HG02798 (cell line): Measurements from ENCODE around the gene ABCG1.
A peak's percentile ranks its signal among the peaks of the same experiment; 100 is the strongest.
"Not testable (repeated sequence)": the region's sequence is repeated elsewhere in the genome, so short reads cannot be mapped to it uniquely, and the experiment has no call there.

ENCODE experiments used
- ATAC-seq: cut with Tn5 transposase; IDR thresholded peaks from one replicate; pipeline ENCODE4 v1.9.1; 2021; ENCODE audit warnings: mild to moderate bottlenecking; ENCODE audit not compliant: unreplicated experiment, poor library complexity

ABCG1 gene

DNA sequence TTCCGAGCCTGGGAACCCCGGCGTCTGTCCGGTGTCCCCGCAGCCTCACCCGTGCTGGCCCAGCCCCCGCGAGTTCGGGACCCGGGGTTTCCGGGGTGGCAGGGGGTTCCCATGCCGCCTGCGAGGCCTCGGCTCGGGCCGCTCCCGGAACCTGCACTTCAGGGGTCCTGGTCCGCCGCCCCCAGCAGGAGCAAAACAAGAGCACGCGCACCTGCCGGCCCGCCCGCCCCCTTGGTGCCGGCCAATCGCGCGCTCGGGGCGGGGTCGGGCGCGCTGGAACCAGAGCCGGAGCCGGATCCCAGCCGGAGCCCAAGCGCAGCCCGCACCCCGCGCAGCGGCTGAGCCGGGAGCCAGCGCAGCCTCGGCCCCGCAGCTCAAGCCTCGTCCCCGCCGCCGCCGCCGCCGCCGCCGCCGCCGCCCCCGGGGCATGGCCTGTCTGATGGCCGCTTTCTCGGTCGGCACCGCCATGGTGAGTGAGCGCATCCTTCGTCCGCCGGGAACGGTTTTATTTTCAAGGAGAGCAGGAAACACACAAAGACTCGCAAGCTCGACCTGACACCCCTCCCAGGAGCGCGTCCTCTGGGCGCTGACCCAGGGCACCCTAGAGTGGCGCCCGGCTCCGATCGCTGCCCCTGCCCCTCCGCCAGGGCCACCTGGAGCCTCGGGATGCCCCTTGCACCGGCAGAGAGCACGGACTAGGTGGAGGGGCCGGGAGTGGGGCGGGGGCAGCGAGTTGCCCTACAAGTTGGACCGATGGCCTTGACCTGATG lies at the start of gene ABCG1:
Gene ABCG1 (plus strand): TSS at position 305 of the 770 bp plus-strand sequence. CDS start 123 bp downstream, at position 428.
- ATAC-seq, result no peak

DNA sequence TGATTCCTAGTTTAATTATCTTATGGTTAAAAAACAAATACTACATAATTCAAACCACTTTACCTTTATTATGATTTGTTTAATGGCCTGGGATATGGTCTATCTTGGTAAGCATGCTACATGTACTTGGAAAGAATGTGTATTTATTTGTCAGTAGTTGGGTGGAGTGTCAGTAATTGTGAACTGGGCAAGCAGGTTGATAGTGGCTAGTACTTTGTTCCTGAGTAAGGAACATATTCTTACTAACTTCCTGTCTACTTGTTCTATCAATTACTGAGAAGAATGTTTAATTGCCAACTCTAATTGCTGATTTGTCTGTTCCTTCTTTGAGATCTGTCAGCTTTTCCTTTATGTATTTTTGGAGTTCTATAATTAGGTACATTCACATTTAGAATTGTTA lies 49.2 kb upstream of the ABCG1 start:
- ATAC-seq, result no peak

DNA sequence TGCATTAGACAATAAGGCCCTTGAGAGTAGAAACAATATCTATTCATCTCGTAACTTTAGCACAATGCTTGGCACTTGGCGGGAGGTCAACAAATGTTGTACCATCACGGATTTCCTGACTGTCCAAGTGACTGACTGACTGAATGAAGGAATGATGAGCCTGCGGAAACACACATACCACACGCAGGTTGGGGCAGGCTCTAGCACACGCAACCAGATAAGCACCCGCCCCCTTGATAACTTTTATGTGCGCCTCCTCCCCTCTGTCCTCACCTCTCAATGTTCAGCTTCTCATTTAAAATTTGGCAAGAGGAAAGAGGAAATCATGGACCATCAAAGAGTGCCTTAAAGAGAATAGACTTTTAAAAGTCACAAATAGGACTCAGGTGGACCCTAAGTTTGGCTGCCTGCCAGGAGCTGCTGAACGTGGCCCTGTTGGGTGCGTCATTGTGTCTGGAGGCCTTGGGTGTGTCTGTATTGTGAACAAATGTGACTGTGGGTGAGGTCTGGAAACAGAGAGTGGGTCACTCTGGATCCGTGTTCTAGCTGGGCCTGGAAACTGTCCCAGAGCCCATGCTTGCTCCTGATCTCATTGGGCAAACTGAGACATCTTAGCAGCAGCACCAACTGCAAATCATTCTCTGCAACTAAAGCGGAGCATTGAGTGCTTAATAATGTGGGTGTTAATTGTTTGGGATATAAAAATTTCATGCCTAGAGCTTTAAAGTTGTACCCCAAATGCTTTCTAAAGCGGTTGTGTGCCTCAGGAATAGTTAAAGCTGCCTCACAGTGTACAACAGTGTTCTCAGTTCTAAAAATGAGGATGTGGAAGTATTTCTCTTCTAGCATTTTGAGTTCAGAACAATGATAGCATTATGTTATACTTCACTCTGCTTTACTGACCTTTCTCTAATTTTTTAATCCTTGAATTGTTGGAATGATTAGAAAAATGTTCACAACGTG lies 47.6 kb upstream of the ABCG1 start:
- no peak for ATAC-seq

DNA sequence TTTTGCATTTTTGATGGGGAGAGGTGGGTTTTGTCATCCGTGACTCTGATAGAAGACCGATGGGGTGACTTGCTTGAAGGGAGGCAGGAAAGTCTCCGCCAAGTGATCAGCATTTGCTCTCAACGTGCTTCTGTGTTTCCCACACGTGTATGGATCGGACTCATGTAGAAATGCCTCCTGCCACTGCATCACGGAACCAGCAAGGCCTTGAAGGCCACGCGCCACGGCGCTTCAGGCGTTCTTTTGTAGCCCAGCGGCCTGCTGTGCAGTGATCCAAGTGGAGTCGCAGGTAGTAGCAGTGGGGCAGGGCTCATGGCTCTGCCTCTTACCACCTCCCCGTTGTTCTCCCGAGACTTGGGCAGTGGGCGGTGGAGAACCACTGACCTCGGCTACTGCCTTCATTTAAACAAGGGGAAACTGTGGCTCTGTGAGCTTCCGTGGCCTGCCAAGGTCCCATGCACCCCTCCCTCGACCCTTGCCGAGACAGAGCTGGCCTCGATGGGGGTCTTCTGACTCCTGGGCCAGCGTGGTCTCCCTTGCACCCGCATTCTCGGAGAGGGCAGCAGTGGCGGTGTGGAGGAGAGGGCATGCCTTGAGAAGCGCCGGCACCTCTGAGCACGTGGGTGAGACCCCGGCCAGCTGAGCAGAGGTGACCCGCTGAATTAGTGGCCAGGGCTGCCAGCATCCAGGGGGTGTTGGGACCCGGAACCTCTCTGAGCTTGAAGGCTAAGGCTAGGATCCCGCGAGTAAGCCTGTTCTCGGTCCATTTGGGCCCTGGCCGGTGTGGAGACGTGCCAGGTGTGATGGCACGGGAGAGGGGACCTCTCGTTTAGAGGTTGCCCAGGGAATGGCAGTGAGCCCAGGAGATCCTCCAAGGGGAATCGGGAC lies 46.1 kb upstream of the ABCG1 start:
- no peak for ATAC-seq

DNA sequence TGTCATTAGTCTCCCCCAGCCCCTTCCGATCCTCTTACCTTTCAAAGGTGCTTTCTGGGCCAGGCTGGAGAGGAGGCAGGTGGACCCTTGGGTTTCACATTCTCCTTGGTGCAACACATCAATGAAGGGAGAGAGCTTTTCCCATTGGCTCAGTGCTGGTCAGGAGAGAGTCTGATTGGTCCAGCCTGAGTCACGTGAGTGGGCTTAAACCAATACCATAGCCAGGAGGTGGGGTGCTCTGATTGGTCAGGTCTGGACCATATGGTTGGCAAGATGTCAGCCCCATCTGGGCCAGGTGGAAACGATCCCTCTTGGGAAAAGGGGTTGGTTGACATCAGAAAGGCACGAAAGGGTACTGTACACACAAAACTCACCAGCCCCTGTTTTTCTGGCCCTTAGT lies 44.8 kb upstream of the ABCG1 start:
- ATAC-seq, result no peak

DNA sequence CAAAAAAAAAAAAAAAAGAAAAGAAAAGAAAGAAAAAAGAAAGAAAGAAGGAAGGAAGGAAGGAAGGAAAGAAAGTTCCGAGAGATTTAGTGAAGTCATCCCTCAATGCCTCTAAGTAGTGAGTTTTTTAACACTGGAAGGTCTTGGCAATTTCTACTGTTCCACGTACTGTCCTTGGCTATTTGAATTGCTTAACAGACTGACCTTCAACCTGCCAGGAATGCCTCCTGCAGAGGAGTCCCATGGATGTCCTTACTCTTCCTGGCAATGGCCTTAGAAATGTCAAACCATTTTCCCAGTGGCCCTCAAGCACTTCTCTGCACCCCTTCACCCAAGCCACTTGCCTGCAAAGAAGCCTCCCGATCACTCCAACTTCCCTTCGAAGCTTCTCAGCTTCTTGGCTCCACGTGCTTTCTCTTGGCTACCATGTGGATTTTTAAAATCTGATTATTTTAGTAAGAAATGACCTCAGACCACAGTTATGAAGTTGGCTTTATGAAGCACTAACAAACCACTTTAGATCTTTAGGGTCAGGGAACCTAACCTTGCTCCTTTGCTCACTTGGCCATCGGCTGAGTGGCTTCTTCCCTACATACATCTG lies 43.7 kb upstream of the ABCG1 start:
- no peak for ATAC-seq

DNA sequence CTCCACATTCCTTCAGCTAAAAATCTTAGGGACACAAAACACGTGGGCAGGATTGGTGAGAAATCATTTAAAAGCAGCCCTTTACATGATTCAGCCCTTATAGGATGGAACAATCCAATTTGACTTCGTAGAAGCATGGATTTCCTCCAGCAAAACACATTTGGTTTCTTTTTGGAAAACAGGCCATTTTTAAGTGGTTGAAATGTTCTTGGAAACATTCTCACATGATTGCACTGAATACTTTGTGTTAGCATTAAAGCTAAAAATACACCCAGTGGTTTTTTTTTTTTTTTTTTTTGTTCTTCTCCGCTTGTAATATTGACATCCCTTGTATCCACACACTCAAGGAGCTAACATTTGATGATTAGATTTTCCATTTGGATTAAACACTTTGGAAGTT lies 42.1 kb upstream of the ABCG1 start:
- ATAC-seq, result no peak

DNA sequence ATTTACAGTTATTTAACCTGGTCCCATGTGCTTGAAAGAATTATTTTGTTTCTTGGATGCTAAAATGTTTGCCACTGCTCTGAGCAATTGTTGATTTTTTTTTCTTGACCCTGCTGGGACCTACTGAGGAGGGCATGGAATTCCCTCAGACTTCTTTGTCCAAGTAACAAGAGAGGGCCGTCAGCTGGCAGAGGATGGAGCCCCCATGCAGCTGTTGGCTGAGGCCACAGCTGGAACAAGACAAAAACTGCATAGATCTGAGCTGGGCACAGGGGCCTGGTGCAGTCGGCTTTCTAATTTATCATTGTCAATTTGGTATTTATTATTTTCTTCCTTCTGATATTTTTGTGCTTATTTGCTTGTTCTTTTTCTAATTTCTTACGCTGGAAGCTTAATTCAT lies 39.6 kb upstream of the ABCG1 start:
- no peak for ATAC-seq

DNA sequence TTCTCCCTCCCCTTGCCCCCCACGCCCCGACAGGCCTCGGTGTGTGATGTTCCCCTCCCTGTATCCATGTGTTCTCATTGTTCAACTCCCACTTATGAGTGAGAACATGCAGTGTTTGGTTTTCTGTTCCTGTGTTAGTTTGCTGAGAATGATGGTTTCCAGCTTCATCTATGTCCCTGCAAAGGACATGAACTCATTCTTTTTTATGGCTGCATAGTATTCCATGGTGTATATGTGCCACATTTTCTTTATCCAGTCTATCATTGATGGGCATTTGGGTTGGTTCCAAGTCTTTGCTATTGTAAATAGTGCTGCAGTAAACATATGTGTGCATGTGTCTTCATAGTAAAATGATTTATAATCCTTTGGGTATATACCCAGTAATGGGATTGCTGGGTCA lies 38.9 kb upstream of the ABCG1 start:
- not testable (repeated sequence) for ATAC-seq

DNA sequence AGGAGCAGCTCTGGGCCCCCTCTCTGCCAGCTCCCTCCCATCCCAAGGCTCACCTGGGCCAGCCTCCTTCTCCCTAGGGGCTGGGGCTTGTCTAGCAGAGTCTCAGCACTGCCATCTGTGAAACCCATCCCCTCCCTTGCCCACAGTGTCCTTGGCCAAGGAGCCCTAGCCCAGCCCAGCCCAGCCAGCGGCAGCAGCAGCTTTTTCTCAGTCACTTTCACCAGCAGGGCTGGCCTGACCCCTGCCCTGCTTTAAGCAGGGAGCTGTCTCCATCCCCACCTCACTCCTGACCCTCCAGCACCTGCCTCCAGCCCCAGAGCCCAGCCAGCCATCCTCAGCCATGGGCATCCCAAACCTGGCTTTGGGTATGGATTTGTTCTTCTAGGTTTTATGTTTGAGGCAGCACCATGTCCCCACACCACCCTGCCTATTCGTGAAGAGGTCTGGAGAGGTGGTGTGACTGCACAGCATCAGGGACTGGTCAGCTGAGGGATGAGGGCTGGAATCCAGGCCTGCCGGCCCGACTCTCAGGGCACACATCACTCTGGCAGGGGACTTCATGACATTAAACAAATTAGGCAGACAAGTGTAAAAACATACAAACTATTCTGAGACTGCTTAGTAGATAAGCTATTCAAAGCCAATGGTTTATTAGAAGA lies 36.1 kb upstream of the ABCG1 start:
- ATAC-seq, result no peak

DNA sequence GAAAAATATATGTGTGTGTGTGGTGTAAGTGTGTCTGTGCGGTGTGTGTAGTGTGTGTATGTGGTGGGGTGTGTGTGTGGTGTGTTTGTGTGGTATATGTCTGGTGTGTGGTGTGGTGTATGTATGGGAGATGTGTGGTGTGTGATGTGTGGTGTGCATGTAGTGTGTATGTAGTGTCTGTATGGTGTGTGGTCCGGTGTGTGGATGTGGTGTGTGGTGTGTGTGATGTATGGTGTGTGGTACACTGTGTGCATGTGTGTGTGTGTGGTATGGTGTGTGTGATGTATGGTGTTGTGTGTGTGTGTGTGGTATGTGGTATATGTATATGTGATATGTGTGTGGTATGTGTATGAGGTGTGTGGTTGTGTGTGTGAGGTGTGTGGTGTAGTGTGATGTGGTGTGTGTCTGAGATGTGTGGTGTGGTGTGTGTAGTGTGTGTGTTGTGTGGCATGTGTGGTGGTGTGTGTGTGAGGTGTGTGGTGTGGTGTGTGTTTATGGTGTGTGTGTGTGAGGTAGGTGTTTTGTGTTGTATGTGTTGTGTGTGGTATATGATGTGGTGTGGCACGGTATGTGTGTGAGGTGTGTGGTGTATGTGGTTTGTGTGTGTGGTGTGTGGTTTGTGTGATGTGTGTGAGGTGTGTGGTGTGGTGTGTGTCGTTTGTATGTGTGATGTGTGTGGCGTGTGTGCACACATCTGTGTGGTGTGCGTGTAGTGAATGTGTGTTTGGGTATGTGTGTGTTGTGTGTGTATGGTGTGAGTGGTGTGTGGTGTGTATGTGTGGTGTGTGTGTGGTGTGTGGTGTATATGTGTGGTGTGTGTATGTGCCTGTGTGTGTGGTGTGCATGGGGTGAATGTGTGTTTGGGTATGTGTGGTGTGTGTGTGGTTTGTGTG lies 35.3 kb upstream of the ABCG1 start:
- ATAC-seq, result no peak

DNA sequence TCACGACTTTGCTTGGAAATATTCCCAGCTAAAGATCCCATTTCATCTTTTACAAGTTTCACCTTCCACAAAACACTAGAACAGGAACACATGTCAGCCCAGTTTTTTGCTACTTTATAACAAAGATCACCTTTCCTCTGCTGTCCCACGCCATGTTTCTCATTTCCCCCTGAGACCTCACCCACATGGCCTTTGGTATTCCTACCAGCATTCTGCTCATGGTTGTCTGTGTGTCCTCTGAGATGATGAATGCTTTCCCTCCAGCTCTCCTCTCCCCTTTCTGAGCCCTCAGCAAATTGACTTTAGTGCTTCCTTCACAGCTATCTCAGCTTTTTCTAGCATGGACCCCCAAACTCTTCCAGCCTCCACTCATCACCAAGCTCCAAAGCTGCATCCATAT lies 32.3 kb upstream of the ABCG1 start:
- no peak for ATAC-seq

DNA sequence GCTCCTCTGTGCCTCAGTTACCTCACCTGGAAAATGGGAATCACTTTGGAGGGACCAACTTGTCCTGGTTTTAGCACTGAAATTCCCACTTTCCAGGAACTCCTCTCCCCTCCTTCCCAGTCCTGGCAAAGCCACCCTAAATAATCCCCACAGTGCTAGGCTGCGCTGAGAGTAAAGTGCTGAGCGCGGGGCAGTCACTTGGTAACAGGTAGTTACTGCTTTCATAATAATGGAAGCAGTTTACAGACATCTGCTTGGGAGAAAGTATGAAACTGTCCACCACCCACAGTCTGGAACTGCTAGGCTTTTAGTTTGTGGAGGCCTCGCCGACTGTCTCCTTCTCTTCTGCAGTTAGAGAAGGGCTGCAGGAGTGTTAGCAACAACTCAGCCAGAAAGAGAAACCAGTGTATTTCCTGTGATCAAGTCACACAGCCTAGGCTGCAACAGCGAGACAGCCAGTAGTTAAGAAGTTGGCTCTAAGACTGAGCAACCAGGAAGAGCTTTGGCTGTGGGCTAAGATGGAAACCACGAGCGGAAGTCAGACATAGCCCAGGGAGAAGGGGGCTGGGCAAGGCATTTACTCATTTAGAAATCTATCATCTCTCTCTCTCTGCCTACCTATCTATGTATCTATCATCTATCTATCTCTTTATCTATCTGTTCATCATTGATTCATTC lies 30.8 kb upstream of the ABCG1 start:
- peak; percentile 89 for ATAC-seq

DNA sequence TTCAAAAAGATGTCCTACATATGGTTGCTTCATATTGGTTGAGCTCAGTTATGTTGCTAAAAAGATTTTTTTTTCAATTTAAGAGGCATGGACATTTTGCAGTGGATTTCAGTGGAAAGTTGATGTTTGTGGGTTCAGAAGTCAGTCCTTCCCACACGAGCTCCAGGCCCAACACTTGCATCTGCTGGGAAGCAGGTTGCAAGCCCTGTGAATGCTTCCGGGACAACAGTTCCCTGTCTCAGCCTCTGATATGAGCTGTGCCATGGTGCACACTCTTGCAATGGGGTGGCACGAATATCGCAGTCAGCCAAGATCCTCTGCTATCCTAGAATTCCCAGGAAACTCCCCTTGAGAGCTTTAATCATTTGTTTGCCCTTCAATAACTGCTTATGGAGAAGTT lies 30.3 kb upstream of the ABCG1 start:
- no peak for ATAC-seq

DNA sequence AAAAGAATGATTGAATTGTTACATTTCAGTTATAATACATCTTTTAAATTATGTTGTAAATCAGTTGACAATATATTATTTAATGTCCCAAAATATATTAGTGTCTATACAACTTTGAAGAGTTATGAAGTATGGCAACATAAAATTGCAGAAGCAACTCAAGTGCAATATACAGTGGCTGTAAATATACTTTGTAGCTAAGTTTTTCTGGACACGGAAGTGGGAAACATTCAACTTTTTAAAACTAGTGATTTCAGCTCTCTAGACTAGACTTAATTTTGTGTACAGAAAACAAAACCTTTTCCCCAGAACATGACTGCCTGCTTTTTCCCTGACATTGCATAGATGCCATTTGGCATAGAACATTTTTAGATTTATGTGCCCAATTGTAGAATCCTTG lies 29.5 kb upstream of the ABCG1 start:
- ATAC-seq, result no peak

DNA sequence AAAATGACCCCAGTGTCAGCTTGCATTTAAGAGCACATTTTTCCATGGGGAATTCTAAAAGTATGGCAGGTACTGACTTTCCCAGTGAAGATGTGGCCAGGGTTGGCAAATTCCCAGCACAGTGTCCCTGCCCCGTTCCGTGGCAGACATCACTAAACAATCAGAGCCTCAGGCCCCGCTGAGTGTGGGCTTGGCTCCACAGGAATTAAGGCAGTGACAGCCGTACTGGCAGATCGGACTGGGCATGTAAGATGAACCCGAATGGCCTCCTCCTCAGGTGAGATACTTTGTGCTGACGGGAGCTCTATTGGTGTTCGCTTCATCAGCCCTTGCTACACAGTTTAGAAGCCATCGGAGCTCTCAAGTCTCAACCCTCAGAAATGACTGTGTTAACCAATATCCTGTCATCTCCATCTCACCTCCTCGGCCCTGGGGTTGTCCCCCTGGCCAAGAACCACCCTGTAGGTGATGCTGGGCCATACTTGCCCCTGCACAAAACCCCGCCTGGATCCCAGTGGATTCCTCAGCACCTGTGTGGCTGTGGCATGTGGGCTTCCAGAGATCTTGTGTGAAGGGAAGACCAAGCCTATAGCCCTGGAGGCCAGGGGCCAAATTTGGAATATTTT lies 29.0 kb upstream of the ABCG1 start:
- no peak for ATAC-seq

DNA sequence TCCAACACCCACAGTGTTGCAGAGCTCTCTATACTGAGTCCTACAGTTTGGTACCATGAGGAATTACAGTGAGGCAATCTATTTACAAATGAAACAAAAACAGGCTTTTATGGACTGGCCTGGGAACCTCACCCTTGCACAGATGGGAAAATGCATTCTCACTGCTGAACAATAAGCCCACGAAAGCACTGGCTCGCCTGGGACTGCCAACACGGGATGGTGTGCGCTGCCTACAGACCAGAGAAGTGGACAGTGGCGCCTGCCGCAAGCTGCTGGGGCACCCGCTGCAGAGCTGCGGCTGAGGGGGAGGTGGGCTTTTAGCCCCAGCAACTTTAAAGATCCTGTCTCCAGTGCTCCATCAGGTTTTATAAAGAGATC lies 28.5 kb upstream of the ABCG1 start:
- ATAC-seq, result no peak

DNA sequence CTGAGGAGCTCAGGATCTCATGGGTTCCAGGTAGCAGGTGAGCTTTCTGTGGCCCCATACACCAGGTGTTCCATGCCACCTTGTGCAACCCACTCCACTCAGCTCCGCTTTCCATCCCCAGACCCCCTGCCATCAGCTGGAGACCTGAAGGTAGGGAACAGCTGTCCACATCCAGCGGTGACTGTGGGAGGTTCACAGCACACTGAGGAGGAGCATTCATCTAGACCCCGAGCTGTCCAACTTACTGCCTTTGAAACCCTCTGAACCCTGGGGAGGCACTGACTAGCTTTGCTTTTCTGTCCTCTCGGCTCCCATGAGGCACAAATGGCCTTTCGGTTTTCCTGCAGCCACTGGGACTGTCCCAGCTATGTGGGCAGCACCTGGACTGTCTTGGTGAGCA lies 27.9 kb upstream of the ABCG1 start:
- no peak for ATAC-seq
